Activated naive CD8-positive, alpha-beta T cell treated with anti-CD3 and anti-CD28 coated beads for 36 hours (primary cell): ENCODE data around the gene SFI1. TPM values are rescaled to one million over a fixed set of nuclear protein-coding genes. Genes with fewer than 3 reads are reported as not detected.
"Not testable (repeated sequence)": the region's sequence is repeated elsewhere in the genome, so short reads cannot be mapped to it uniquely, and the experiment has no call there.

Source experiments
- DNase-seq: peaks from one replicate; pipeline ENCODE4 v3.0.0; 2021
- H3K27ac Mint-ChIP-seq: one replicate; pipeline ENCODE4 v1.8.0; 2022; ENCODE audit warnings: mild to moderate bottlenecking, moderate library complexity, mixed read lengths
- H3K27me3 Mint-ChIP-seq: one replicate; pipeline ENCODE4 v1.8.0; 2022; ENCODE audit warnings: mild to moderate bottlenecking, mixed read lengths
- H3K36me3 Mint-ChIP-seq: one replicate; pipeline ENCODE4 v1.8.0; 2021; ENCODE audit warnings: mild to moderate bottlenecking, mixed read lengths
- H3K4me1 Mint-ChIP-seq: one replicate; pipeline ENCODE4 v1.8.0; 2021; ENCODE audit warnings: mixed read lengths
- H3K4me3 Mint-ChIP-seq: one replicate; pipeline ENCODE4 v1.8.0; 2022; ENCODE audit warnings: mild to moderate bottlenecking, moderate library complexity, mixed read lengths
- H3K9me3 Mint-ChIP-seq: one replicate; pipeline ENCODE4 v1.8.0; 2022; ENCODE audit warnings: mixed read lengths
- total RNA-seq, 2 experiments: library from RNA; stranded (reverse); gene quantifications; one replicate each; pipeline ENCODE4 v1.2.3, GENCODE V29; 2021

SFI1 gene
- total RNA-seq = 100 to 1,000 TPM; 110 to 122 TPM

- DNase-seq = peak; percentile 97
- no peaks in the 10 kb centered on the region for H3K9me3 Mint-ChIP-seq
- H3K27me3 Mint-ChIP-seq = no peaks in the 10 kb centered on the region
- peak within 1 kb of the TSS; percentile 90 for H3K4me3 Mint-ChIP-seq
- peaks cover 38% of the 10 kb centered on the region for H3K4me1 Mint-ChIP-seq
- peak within 1 kb of the TSS; percentile 95 for H3K27ac Mint-ChIP-seq
- peaks cover 25% of the 10 kb centered on the region for H3K36me3 Mint-ChIP-seq
These were observed at the start of gene SFI1 for GRCh38 chr22:31496007-31496734. Gene SFI1, plus strand, starts transcription at chr22:31496536. Its CDS starts 11,749 bp downstream, at chr22:31508285.

GRCh38 chr22:31446767-31447166, 49.6 kb upstream of the SFI1 start:
- no peak overlapping the region for H3K27ac Mint-ChIP-seq
- DNase-seq = no peak
- no peak overlapping the region for H3K4me3 Mint-ChIP-seq
- H3K36me3 Mint-ChIP-seq = peaks cover 15% of the 10 kb centered on the region
- H3K27me3 Mint-ChIP-seq = no peaks in the 10 kb centered on the region
- H3K4me1 Mint-ChIP-seq = no peaks in the 10 kb centered on the region
- no peaks in the 10 kb centered on the region for H3K9me3 Mint-ChIP-seq

GRCh38 chr22:31447337-31447736, 49.0 kb upstream of the SFI1 start:
- Mint-ChIP-seq H3K27me3 (no peaks in the 10 kb centered on the region), H3K36me3 (peaks cover 13% of the 10 kb centered on the region), H3K9me3 (no peaks in the 10 kb centered on the region), H3K27ac (no peak overlapping the region), H3K4me1 (no peaks in the 10 kb centered on the region), H3K4me3 (no peak overlapping the region)
- DNase-seq = no peak

GRCh38 chr22:31448382-31448781, 48.0 kb upstream of the SFI1 start:
- Mint-ChIP-seq H3K36me3 (peaks cover 13% of the 10 kb centered on the region), H3K4me1 (no peaks in the 10 kb centered on the region), H3K27me3 (no peaks in the 10 kb centered on the region), H3K9me3 (no peaks in the 10 kb centered on the region), H3K27ac (no peak overlapping the region), H3K4me3 (no peak overlapping the region)
- DNase-seq = no peak

- H3K27ac Mint-ChIP-seq = no peak overlapping the region
- no peaks in the 10 kb centered on the region for H3K4me1 Mint-ChIP-seq
- H3K27me3 Mint-ChIP-seq = no peaks in the 10 kb centered on the region
- H3K36me3 Mint-ChIP-seq = peaks cover 8% of the 10 kb centered on the region
- H3K4me3 Mint-ChIP-seq = no peak overlapping the region
- H3K9me3 Mint-ChIP-seq = no peaks in the 10 kb centered on the region
- no peak for DNase-seq
These were observed 46.8 kb upstream of the SFI1 start for GRCh38 chr22:31449506-31449905.

GRCh38 chr22:31451709-31452571, 44.4 kb upstream of the SFI1 start:
- no peak overlapping the region for H3K27ac Mint-ChIP-seq
- H3K4me1 Mint-ChIP-seq = no peaks in the 10 kb centered on the region
- no peak for DNase-seq
- H3K27me3 Mint-ChIP-seq = no peaks in the 10 kb centered on the region
- H3K36me3 Mint-ChIP-seq = peaks cover 6% of the 10 kb centered on the region
- no peak overlapping the region for H3K4me3 Mint-ChIP-seq
- no peaks in the 10 kb centered on the region for H3K9me3 Mint-ChIP-seq

- Mint-ChIP-seq H3K4me3 (no peak overlapping the region), H3K27me3 (no peaks in the 10 kb centered on the region), H3K9me3 (no peaks in the 10 kb centered on the region), H3K27ac (no peak overlapping the region), H3K4me1 (no peaks in the 10 kb centered on the region), H3K36me3 (peaks cover 32% of the 10 kb centered on the region)
- DNase-seq = no peak
These were observed 34.6 kb upstream of the SFI1 start for GRCh38 chr22:31461699-31462098.

DNA sequence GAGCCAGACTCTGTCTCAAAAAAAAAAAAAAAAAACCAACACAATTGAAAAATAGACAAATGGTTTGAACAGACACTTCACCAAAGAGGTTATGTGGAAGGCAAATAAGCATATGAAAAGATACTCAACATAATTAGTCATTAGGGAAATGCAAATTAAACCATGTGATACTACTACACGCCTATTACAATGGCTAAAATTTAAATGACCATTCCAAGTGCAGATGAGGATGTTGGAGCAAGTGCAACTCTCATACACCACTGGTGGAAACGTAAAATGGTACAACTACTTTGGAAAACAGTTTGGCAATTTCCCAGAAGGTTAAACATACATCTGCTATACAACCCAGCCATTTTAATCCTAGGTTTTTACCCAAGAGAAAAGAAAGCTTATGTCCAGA, 31.0 kb upstream of the SFI1 start:
- H3K27me3 Mint-ChIP-seq = no peaks in the 10 kb centered on the region
- no peak overlapping the region for H3K27ac Mint-ChIP-seq
- peaks cover 34% of the 10 kb centered on the region for H3K36me3 Mint-ChIP-seq
- no peak for DNase-seq
- H3K4me3 Mint-ChIP-seq = no peak overlapping the region
- no peaks in the 10 kb centered on the region for H3K9me3 Mint-ChIP-seq
- H3K4me1 Mint-ChIP-seq = peaks cover 3% of the 10 kb centered on the region

DNA sequence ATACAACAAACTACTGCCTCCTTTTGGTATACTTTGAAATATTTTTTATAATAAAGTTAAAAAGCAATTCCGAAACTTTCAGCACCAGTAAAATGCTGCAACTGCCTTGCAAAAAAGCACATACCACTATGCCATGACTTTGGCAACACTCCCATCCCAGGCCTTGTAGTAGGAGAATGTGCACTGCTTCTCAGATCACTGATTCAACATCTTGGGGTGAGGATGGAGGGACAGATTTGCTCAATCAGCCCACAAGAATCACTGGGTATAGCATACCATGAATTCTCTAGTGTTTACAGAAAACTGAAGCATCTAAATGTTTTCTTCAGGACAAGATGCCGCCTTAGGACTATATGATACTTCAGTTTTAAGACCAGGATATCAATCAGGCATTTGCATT, 21.6 kb upstream of the SFI1 start:
- no peaks in the 10 kb centered on the region for H3K27me3 Mint-ChIP-seq
- no peak for DNase-seq
- H3K27ac Mint-ChIP-seq = no peak overlapping the region
- peaks cover 17% of the 10 kb centered on the region for H3K4me1 Mint-ChIP-seq
- H3K4me3 Mint-ChIP-seq = no peak overlapping the region
- H3K9me3 Mint-ChIP-seq = no peaks in the 10 kb centered on the region
- peaks cover 23% of the 10 kb centered on the region for H3K36me3 Mint-ChIP-seq

DNA sequence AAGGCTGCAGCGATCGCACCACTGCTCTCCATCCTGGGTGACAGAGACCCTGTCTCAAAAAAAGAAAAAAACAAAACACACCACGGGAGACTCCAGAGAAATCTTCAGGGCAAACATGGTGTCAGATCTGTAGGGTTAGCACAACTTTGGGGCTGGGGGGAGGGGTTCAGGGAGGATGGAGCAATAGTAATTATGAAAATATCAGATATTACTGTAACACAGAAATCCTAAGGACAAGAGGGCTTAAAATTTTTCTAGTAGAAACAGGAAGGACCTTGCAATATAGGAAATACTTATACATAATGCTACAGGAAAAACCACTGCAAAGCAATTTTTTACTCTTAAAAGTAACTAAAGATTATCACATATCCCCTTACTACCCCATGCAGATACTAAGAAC, 20.5 kb upstream of the SFI1 start:
- DNase-seq = no peak
- H3K4me1 Mint-ChIP-seq = peaks cover 17% of the 10 kb centered on the region
- H3K27me3 Mint-ChIP-seq = no peaks in the 10 kb centered on the region
- no peak overlapping the region for H3K27ac Mint-ChIP-seq
- H3K4me3 Mint-ChIP-seq = no peak overlapping the region
- peaks cover 32% of the 10 kb centered on the region for H3K36me3 Mint-ChIP-seq
- no peaks in the 10 kb centered on the region for H3K9me3 Mint-ChIP-seq

DNA sequence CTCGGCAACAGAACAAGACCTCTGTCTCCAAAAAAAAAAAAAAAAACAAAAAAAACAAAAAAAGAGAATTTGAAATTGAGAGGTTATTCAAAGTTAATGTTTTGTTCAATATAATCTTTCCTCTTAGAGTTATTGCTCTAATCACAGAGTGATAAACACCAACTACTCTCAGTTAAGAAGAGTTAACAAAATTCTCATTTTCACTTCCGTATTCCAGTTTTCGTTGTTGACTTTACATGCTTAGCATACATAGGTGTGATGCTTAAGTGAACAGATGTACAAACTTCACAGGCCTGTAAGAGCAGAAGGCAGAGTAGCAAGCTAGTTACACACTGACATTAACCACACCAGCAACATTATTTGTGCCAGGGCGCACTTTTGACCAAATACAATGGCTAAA, 19.0 kb upstream of the SFI1 start:
- Mint-ChIP-seq H3K36me3 (peaks cover 43% of the 10 kb centered on the region), H3K27me3 (no peaks in the 10 kb centered on the region)

GRCh38 chr22:31481129-31481528, 15.2 kb upstream of the SFI1 start:
- Mint-ChIP-seq H3K4me1 (peaks cover 38% of the 10 kb centered on the region), H3K36me3 (peaks cover 64% of the 10 kb centered on the region), H3K27ac (no peak overlapping the region), H3K4me3 (no peak overlapping the region), H3K27me3 (no peaks in the 10 kb centered on the region), H3K9me3 (no peaks in the 10 kb centered on the region)
- DNase-seq = no peak

More for the DNA sequence above, 19.0 kb upstream of the SFI1 start:
- H3K4me1 Mint-ChIP-seq = peaks cover 20% of the 10 kb centered on the region
- no peaks in the 10 kb centered on the region for H3K9me3 Mint-ChIP-seq
- H3K27ac Mint-ChIP-seq = no peak overlapping the region
- no peak overlapping the region for H3K4me3 Mint-ChIP-seq
- DNase-seq = no peak

GRCh38 chr22:31482470-31482869, 13.9 kb upstream of the SFI1 start:
- not testable (repeated sequence) for DNase-seq, H3K9me3 Mint-ChIP-seq, H3K27ac Mint-ChIP-seq, H3K27me3 Mint-ChIP-seq, H3K4me3 Mint-ChIP-seq
- H3K4me1 Mint-ChIP-seq = peaks cover 40% of the 10 kb centered on the region
- H3K36me3 Mint-ChIP-seq = peaks cover 66% of the 10 kb centered on the region

GRCh38 chr22:31486369-31486768, 10.0 kb upstream of the SFI1 start:
- peaks cover 56% of the 10 kb centered on the region for H3K36me3 Mint-ChIP-seq
- H3K27me3 Mint-ChIP-seq, H3K4me3 Mint-ChIP-seq, H3K27ac Mint-ChIP-seq, DNase-seq, H3K9me3 Mint-ChIP-seq: not testable (repeated sequence)
- peaks cover 49% of the 10 kb centered on the region for H3K4me1 Mint-ChIP-seq

DNA sequence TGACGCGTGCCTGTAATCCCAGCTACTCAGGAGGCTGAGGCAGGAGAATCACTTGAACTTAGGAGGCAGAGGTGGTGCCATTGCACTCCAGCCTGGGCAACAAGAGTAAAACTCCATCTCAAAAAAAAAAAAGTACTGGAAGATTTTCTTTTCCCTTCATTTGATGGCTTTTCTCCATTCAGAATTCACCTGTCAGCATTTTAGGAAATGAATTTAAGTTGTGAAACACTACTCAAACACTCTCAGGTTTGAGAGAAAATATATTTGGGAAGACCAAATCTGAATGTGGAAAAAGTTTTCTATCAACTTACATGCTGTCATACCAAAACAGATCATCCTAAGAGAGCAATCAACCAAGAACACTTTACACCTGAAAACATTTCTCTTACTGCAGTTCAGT, 9.4 kb upstream of the SFI1 start:
- H3K4me1 Mint-ChIP-seq = peaks cover 51% of the 10 kb centered on the region
- no peaks in the 10 kb centered on the region for H3K27me3 Mint-ChIP-seq
- H3K27ac Mint-ChIP-seq = no peak overlapping the region
- peaks cover 51% of the 10 kb centered on the region for H3K36me3 Mint-ChIP-seq
- H3K9me3 Mint-ChIP-seq = no peaks in the 10 kb centered on the region
- no peak for DNase-seq
- no peak overlapping the region for H3K4me3 Mint-ChIP-seq
